Testis (tissue), 3 donors: ENCODE data around the gene CDC123. TPM values are rescaled to one million over a fixed set of nuclear protein-coding genes. Genes with fewer than 3 reads are reported as not detected.
A peak's percentile ranks its signal among the peaks of the same experiment; 100 is the strongest.

ENCODE experiments used
- DNase-seq: peaks from one replicate; pipeline ENCODE4 v3.0.0-alpha.2; 2019
- H3K27ac ChIP-seq, 2 donors: fragments of 200-600 bp; sonication (generic); one replicate each; pipeline ENCODE4 v1.5.1; 2019
- H3K27me3 ChIP-seq: fragments of 200-600 bp; sonication (generic); one replicate; pipeline ENCODE4 v1.5.1; 2019
- H3K36me3 ChIP-seq: fragments of 200-600 bp; sonication (generic); one replicate; pipeline ENCODE4 v1.5.1; 2017; ENCODE audit warnings: low read depth; ENCODE audit errors: missing control alignments
- H3K4me1 ChIP-seq: fragments of 200-600 bp; sonication (generic); one replicate; pipeline ENCODE4 v1.5.1; 2019
- H3K4me3 ChIP-seq, 2 donors: fragments of 200-600 bp; sonication (generic); one replicate each; pipeline ENCODE4 v1.5.1; 2017 to 2019
- H3K9me3 ChIP-seq: fragments of 200-600 bp; sonication (generic); one replicate; pipeline ENCODE4 v1.5.1; 2017
- CTCF ChIP-seq, 3 experiments: fragments of 450-650 bp in 2 of 3; fragments of 200-600 bp in 1 of 3; sonication (generic) in 1 of 3; IDR thresholded peaks; one replicate each; pipeline ENCODE4 v1.5.1; 2016 to 2019; ENCODE audit warnings: antibody characterized with exemption in 3 of 3, mild to moderate bottlenecking in 2 of 3, moderate library complexity in 1 of 3
- POLR2A ChIP-seq: fragments of 450-650 bp; IDR thresholded peaks from one replicate; pipeline ENCODE4 v1.6.1; 2017; ENCODE audit warnings: antibody characterized with exemption, mild to moderate bottlenecking, moderate library complexity
- WGBS, 2 donors: methylation state at CpG; one replicate each; pipeline ENCODE4 v1.1.5; 2018; 5-methylcytosine and 5-hydroxymethylcytosine counted together
- intact Hi-C: fragments of 100-400 bp; cut with DNase I; formaldehyde crosslinking; loops from one replicate; pipeline ENCODE4 v1.15.1; 2023; ENCODE audit warnings: low total_unique reads
- polyA plus RNA-seq: library from polyadenylated mRNA; stranded (reverse); fragments of 350-450 nt; fragmentation: Illumina TruSeq; extraction: RNeasy Lipid Tissue Mini Kit (QIAGEN cat#74804); gene quantifications from one replicate; pipeline ENCODE4 v1.2.3, GENCODE V29; 2014; ENCODE audit warnings: low read depth, low replicate concordance; ENCODE audit not compliant: insufficient read depth
- total RNA-seq, 2 donors: library from RNA; depleted of rRNA; stranded (reverse); fragments of >200 nt; gene quantifications; one replicate each; pipeline ENCODE4 v1.2.3, GENCODE V29; 2016

Gene CDC123
- total and polyA plus RNA-seq, 3 donors from 2014 or later = 62.4 to 87.4 (median 71.7) TPM

DNA sequence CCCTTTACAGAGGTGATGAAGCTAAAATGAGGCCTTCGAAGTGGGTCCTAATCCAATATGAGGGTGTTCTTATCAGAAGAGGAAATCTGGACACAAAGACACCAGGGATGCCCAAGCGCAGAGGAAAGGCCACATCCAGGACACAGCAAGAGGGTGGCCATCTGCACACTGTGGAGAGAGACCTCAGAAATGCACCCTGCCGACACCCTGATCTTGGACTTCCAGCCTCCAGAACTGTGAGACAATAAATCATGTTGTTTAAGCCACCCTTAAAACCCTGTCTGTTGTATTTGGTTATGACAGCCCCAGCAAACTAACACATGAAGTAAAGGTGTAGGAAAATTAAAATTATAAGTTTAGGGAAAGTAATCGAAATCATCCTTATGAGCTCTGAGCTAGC is 64.0 kb downstream of the CDC123 start:
- H3K27me3 ChIP-seq = no peaks in the 10 kb centered on the region
- no peak overlapping the region for H3K4me3 ChIP-seq
- peaks cover 4% of the 10 kb centered on the region for H3K4me1 ChIP-seq
- no peak overlapping the region for H3K27ac ChIP-seq
- no peaks in the 10 kb centered on the region for H3K36me3 ChIP-seq
- TF ChIP-seq CTCF (IDR thresholded peaks at IDR 0.05) (no peak), POLR2A (no peak)
- H3K9me3 ChIP-seq = no peaks in the 10 kb centered on the region
- intact Hi-C loops = loop anchor here (5.0 kb wide), 1 partner anchor 452 kb away; no protein-coding TSS in a partner anchor
- WGBS, 2 donors = 81 to 96% methylated on average over 4 of the region's 4 CpGs
- no peak for DNase-seq

GRCh38 chr10:12262278-12262981 is 66.4 kb downstream of the CDC123 start:
- Histone ChIP-seq H3K4me3 (no peak overlapping the region), H3K27ac (no peak overlapping the region), H3K36me3 (no peaks in the 10 kb centered on the region), H3K9me3 (no peaks in the 10 kb centered on the region), H3K27me3 (no peaks in the 10 kb centered on the region), H3K4me1 (peaks cover 4% of the 10 kb centered on the region)
- no peak for DNase-seq
- intact Hi-C loops = loop anchor here (5.0 kb wide), 1 partner anchor 450 kb away; no protein-coding TSS in a partner anchor
- 77 to 89% methylated on average over 3 of the region's 3 CpGs for WGBS, 2 donors
- TF ChIP-seq POLR2A = no peak
- TF ChIP-seq CTCF (IDR thresholded peaks at IDR 0.05) = no peak

- intact Hi-C loops = loop anchor here (5.0 kb wide), 1 partner anchor 448 kb away; no protein-coding TSS in a partner anchor
- peak overlapping the region; percentile 59 to 72 for H3K27ac ChIP-seq
- TF ChIP-seq CTCF (IDR thresholded peaks at IDR 0.05) (peak; percentile 70 to 75 (median 75)), POLR2A (no peak)
Measured at GRCh38 chr10:12264204-12264940, 68.4 kb downstream of the CDC123 start.

DNA sequence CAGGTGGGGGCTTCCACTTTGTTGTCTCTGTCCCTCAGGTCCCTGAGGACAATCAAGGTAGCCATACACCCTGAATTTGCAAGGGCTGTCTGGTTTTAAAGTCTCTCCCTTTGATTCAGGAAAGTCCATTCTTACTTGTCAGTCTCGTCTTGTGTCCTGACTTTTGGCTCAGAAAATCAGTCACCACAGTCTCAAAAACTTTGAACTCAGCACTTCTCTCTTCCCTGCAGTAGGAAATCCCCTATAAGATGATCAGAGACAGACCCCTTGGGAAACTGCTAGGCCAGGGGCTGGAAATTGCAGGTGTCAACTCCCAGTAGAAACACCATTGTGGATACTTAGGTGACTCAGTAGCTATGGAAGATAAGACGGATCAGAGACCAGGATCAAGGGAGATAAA is 73.1 kb downstream of the CDC123 start:
- Histone ChIP-seq H3K4me3 (no peak overlapping the region), H3K27ac (no peak overlapping the region), H3K4me1 (peaks cover 9% of the 10 kb centered on the region), H3K27me3 (no peaks in the 10 kb centered on the region), H3K36me3 (no peaks in the 10 kb centered on the region), H3K9me3 (no peaks in the 10 kb centered on the region)
- no peak for TF ChIP-seq CTCF (IDR thresholded peaks at IDR 0.05)
- no peak for TF ChIP-seq POLR2A
- intact Hi-C loops = no loop called here
- no peak for DNase-seq
- WGBS, 2 donors = 89 to 100% methylated on average over 2 of the region's 2 CpGs

More at GRCh38 chr10:12264204-12264940, 68.4 kb downstream of the CDC123 start:
- peaks cover 4% of the 10 kb centered on the region for H3K4me1 ChIP-seq
- H3K27me3 ChIP-seq = no peaks in the 10 kb centered on the region
- peak overlapping the region; percentile 29 to 52 for H3K4me3 ChIP-seq
- no peaks in the 10 kb centered on the region for H3K36me3 ChIP-seq
- H3K9me3 ChIP-seq = no peaks in the 10 kb centered on the region
- peak; percentile 88 for DNase-seq
- 16 to 28% methylated on average over 30 to 31 of the region's 31 CpGs for WGBS, 2 donors
